HG03108 (cell line): ENCODE data around the gene WHRN.
A peak's percentile ranks its signal among the peaks of the same experiment; 100 is the strongest.

Experiments
- ATAC-seq: cut with Tn5 transposase; IDR thresholded peaks from one replicate; pipeline ENCODE4 v1.9.1; 2021; ENCODE audit warnings: moderate library complexity; ENCODE audit not compliant: unreplicated experiment

The WHRN gene

GRCh38 chr9:114505187-114506081 lies at the start of gene WHRN:
Gene WHRN, minus strand, starts transcription at chr9:114505473. Its CDS starts 672 bp downstream, at chr9:114504801.
- peak; percentile 75 for ATAC-seq

GRCh38 chr9:114553202-114553601 lies 47.9 kb upstream of the WHRN start:
- no peak for ATAC-seq

DNA sequence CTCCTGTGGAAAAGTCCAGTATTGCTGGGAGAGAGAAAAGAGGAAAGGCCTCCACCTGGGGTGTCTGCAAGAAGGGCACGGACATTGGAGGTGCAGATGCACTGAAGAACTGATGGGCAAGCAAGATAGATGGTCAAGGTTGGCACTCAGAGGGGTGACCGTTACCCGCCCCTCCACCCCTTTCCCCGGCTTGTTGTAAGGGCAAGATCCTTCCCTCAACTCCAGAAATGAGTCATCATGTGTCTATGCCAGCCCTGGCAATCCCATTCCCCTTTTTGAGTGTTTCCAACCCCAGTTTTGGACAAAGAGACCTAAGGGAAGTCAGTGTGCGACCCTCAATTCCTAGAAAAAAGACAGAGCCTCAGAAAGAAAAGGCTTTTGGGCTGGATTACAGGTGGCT lies 47.4 kb upstream of the WHRN start:
- ATAC-seq = no peak

GRCh38 chr9:114551750-114552685 lies 46.7 kb upstream of the WHRN start:
- no peak for ATAC-seq

DNA sequence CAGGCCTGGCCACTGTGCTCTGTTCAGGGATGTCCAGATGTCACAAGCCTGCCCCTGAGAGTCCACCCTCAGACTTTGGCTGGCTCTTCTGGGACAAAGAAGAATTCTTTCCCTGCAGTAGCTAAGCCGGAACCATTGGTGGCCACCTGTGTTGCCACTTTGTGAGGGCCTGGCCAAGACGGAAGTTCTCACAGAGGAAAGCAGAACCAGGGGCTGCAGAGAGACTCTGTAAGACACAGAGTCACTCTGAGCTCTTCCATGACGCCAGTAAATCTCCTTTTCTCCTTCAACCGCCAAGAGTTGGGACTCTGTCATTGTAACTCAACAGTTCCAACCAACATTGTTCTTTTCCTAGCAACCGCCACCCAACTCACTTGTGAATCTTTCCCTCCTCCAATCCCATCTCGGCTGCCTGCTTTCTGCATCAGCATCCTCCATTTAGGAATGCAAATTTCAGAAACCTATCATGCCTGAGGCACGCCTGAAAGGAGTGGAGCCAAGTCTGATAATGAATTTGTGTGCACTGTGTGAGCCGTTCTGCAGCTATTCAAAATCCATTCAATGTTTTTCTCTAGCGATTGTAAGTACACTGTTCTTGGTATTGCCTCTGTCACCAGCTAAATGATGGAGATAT lies 44.5 kb upstream of the WHRN start:
- no peak for ATAC-seq

- no peak for ATAC-seq
Measured at GRCh38 chr9:114546851-114547250, 41.6 kb upstream of the WHRN start.

DNA sequence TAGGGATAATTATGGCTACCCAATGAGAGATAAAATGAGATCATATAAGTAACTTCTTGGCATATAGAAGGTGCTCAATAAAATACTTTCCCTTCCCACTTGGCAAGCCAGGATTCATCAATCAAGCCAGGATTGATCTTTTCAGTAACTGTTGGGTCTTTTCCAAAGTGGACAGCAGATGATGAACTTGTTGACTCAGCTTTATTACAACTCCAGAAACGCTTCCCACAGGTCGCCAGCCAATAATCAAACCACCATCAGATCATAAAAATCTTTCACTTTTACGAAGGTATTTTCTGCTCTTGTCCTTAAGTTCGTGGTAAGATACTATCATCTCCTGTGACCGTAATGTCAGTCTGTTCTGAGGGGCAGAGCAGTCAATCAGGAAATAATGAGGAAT lies 39.8 kb upstream of the WHRN start:
- no peak for ATAC-seq

DNA sequence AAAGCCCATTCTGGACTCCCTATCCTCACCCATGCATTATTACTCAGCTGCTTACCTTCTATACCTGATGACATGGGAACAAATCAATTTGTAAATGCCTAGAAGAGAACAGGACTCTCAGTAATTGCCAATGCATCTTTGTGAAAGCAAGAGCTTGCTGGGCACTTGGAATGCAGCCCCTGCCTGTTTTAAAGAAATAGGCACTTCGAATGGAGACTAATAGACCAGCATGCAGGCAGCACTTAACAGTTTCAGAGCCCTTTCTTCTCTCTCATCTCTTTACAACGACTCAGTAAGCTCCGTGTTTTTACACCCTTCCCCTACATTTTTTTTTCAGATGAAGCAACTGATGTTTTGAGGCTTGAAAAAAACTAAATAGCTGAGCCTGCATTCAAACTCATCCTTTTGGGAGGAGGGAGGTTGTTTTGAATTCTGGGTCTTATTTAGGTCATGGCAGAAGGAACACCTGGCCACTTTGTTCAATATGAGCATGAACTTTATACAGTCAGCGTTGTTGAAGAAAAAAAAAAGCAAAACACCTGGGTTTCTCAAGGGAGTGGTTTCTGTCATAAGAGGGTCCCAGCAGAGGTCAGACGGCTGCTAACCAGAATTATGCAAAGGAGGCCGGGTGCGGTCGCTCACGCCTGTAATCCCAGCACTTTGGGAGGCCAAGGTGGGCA lies 34.6 kb upstream of the WHRN start:
- no peak for ATAC-seq

- ATAC-seq = no peak
Measured at GRCh38 chr9:114538241-114538640, 33.0 kb upstream of the WHRN start.

DNA sequence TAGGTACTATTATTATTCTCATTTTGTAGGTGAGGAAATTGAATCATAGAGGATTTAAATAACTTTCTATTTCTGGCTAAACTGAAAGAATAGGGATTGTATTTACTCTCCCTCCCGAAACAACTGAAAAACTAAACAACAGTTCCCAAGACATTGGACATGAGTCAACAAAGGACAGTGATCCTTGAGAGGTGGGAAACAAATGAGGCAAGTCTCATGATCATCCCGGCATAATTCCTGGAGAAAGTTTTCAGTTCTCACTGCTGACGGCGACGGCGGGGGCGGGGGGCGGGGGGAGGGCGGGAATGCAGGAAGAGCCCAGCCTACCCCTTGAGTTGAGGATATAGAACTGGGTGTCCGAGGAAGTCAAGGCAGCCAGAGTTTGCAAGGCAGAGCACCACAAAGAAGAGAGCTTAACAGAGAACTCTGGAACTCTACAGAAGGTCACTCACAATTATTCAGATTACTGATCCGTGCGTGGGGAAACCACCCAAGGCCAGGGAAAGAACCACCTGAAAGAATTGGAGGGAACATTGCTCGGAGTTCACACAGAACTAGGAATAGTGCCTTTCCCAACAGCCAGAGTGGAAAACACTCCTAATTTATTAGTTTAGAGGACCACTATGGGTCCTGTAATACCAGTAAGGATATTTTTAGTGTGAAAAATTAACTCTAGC lies 27.4 kb upstream of the WHRN start:
- no peak for ATAC-seq

- no peak for ATAC-seq
Measured at GRCh38 chr9:114529285-114529684, 24.0 kb upstream of the WHRN start.

- ATAC-seq = no peak
Measured at GRCh38 chr9:114526807-114527206, 21.5 kb upstream of the WHRN start.

GRCh38 chr9:114525513-114525912 lies 20.2 kb upstream of the WHRN start:
- no peak for ATAC-seq

DNA sequence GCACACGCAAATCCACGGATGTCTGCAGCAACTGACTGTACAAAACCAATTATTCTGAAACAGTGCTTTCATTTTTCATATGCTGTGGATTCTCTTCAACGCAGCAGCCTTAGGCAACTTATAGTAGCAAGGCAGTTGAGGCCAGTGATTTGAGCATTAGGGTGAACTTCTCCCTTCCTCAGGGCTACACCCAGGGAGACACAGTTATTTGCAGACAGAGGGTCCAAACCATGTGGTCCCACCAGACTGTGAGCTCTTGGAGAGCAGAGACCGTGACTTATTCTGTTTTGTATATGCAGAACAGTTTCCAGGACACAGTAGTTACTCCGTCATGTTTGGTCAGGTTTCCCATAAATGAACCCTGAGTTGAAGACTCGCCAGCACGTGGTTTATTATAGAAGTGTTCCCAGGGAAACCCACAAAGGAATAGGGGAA lies 19.0 kb upstream of the WHRN start:
- ATAC-seq = no peak

GRCh38 chr9:114522847-114523246 lies 17.6 kb upstream of the WHRN start:
- no peak for ATAC-seq

GRCh38 chr9:114522286-114522685 lies 17.0 kb upstream of the WHRN start:
- ATAC-seq = no peak

DNA sequence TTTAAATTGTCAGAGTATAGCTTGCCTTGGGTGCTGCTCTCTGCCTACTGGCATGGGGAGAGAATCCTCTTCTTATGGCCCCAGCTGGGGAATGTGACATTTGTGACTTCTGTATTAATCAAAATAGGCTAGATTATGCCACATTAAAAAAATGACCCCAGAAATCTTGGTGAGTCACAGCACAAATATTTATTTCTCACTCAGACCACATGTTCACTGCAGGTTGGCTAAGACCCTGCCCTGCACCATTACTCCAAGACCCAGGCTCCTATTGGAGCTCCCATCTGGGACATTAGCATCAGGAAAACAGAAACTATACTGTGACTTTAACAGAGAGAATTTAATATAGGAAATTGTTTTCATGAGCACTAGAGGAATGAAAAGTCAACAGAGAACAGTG lies 16.6 kb upstream of the WHRN start:
- ATAC-seq = no peak

- no peak for ATAC-seq
Measured at GRCh38 chr9:114518599-114519022, 13.3 kb upstream of the WHRN start.

GRCh38 chr9:114518120-114518519 lies 12.8 kb upstream of the WHRN start:
- no peak for ATAC-seq

GRCh38 chr9:114516913-114517312 lies 11.6 kb upstream of the WHRN start:
- no peak for ATAC-seq
